HCT116 (cell line): ENCODE results near the gene CAPN5. TPM values are rescaled to one million over a fixed set of nuclear protein-coding genes. Genes with fewer than 3 reads are reported as not detected.

ENCODE experiments used
- ATAC-seq: fragments of 200-7000 bp; cut with Tn5 transposase; 2 replicates; pipeline ENCODE4 v1.9.1; 2020; ENCODE audit warnings: mild to moderate bottlenecking, moderate library complexity
- BruUV-seq: library from RNA; stranded (reverse); fragments of 400-500 nt; replicated peaks from 2 replicates; lab custom pipeline; 2021; lab: Mats Ljungman, UMichigan
- CTCF ChIA-PET: fragments of 300-600 bp; sonication (Branson Sonifier 250); formaldehyde crosslinking; loops from one replicate; lab custom pipeline; 2021; ENCODE audit warnings: antibody characterized with exemption; lab: Charles Lee
- POLR2A ChIA-PET: fragments of 300-600, 350-600 bp; sonication (Branson Sonifier 250); formaldehyde crosslinking; loops from one replicate; lab custom pipeline; 2021; ENCODE audit warnings: antibody characterized with exemption; lab: Charles Lee
- RAD21 ChIA-PET, 2 experiments: fragments of 300-600 bp; sonication (Branson Sonifier 250); formaldehyde crosslinking; loops; one replicate each; lab custom pipeline; 2023; ENCODE audit warnings: low total read pairs in 2 of 2; ENCODE audit not compliant: uncharacterized antibody in 2 of 2, unreplicated experiment in 2 of 2, low non-redundant PET in 1 of 2; lab: Charles Lee
- DNase-seq: peaks from one replicate; pipeline ENCODE4 v3.0.0-alpha.2; 2010; ENCODE audit warnings: low read depth, low spot score
- H2AFZ ChIP-seq: fragments of 200-600 bp; shearing (Covaris generic), sonication (generic); 2 replicates; pipeline ENCODE4 v1.6.1; 2017; ENCODE audit warnings: low read depth, mixed run types, mixed read lengths, antibody characterized with exemption, low read length; ENCODE audit not compliant: poor library complexity, severe bottlenecking
- H3K27ac ChIP-seq: 2 replicates; pipeline ENCODE4 v1.5.1; 2012; ENCODE audit warnings: low read depth, low read length
- H3K27me3 ChIP-seq: fragments of 200-600 bp; sonication (generic); 2 replicates; pipeline ENCODE4 v1.6.1; 2016; ENCODE audit warnings: mixed run types, low read length, mixed read lengths; ENCODE audit not compliant: insufficient read depth
- H3K36me3 ChIP-seq, 2 experiments: fragments of 200-500 bp in 1 of 2; fragments of 200-600 bp in 1 of 2; sonication (Bioruptor generic) in 1 of 2; sonication (generic) in 1 of 2; 2 replicates each; pipeline versions ENCODE4 v1.5.1 to v1.6.1; 2014 to 2016; ENCODE audit warnings: low read length in 2 of 2, inconsistent platforms in 1 of 2, mixed read lengths in 1 of 2, mixed run types in 1 of 2; ENCODE audit not compliant: insufficient read depth in 2 of 2, control insufficient read depth in 1 of 2
- H3K4me1 ChIP-seq, 2 experiments: fragments of 200-600 bp in 1 of 2; sonication (generic) in 1 of 2; 2 replicates each; pipeline versions ENCODE4 v1.5.1 to v1.6.1; 2012 to 2017; ENCODE audit warnings: low read length in 2 of 2, inconsistent platforms in 1 of 2, mild to moderate bottlenecking in 1 of 2, mixed read lengths in 1 of 2, mixed run types in 1 of 2, moderate library complexity in 1 of 2; ENCODE audit not compliant: insufficient read depth in 2 of 2, control insufficient read depth in 1 of 2
- H3K4me2 ChIP-seq: fragments of 200-600 bp; sonication (generic); 2 replicates; pipeline ENCODE4 v1.6.1; 2017; ENCODE audit warnings: mixed run types, low read length, mixed read lengths
- H3K4me3 ChIP-seq, 2 experiments: fragments of 200-600 bp in 1 of 2; sonication (generic) in 1 of 2; replicated peaks in 1 of 2; 2 replicates each; pipeline ENCODE4 v1.5.1; 2011 to 2016; ENCODE audit warnings: low read length in 2 of 2, control low read depth in 1 of 2, low read depth in 1 of 2, mild to moderate bottlenecking in 1 of 2, mixed read lengths in 1 of 2, mixed run types in 1 of 2
- H3K79me2 ChIP-seq: fragments of 200-600 bp; sonication (generic); 2 replicates; pipeline ENCODE4 v1.6.1; 2017; ENCODE audit warnings: mild to moderate bottlenecking, mixed run types, low read length, moderate library complexity, mixed read lengths; ENCODE audit not compliant: insufficient read depth
- H3K9ac ChIP-seq: fragments of 200-600 bp; sonication (generic); 2 replicates; pipeline ENCODE4 v1.6.1; 2016; ENCODE audit warnings: low read length, mixed read lengths
- H3K9me2 ChIP-seq: fragments of 200-600 bp; sonication (generic), shearing (Covaris generic); 2 replicates; pipeline ENCODE4 v1.6.1; 2017; ENCODE audit warnings: mixed run types, mild to moderate bottlenecking, moderate library complexity; ENCODE audit not compliant: insufficient read depth
- H3K9me3 ChIP-seq, 2 experiments: fragments of 200-500 bp in 1 of 2; fragments of 200-600 bp in 1 of 2; sonication (Bioruptor generic) in 1 of 2; sonication (generic) in 1 of 2; 2 replicates each; pipeline ENCODE4 v1.6.1; 2014 to 2017; ENCODE audit warnings: low read length in 2 of 2, mixed read lengths in 2 of 2, inconsistent platforms in 1 of 2, low read depth in 1 of 2, mild to moderate bottlenecking in 1 of 2, mixed run types in 1 of 2, moderate library complexity in 1 of 2; ENCODE audit not compliant: control insufficient read depth in 1 of 2, insufficient read depth in 1 of 2
- H4K20me1 ChIP-seq: fragments of 200-600 bp; sonication (generic), shearing (Covaris generic); 2 replicates; pipeline ENCODE4 v1.6.1; 2017; ENCODE audit warnings: mixed run types, mild to moderate bottlenecking, moderate library complexity; ENCODE audit not compliant: insufficient read depth
- CTCF ChIP-seq, 3 experiments: fragments of 200-600 bp in 1 of 3; sonication (generic) in 1 of 3; IDR thresholded peaks in 2 of 3; conservative IDR thresholded peaks in 1 of 3; 2 replicates each; pipeline ENCODE4 v1.5.1; 2012 to 2017; ENCODE audit warnings: low read depth in 2 of 3, low read length in 2 of 3, antibody characterized with exemption in 1 of 3, borderline replicate concordance in 1 of 3, control low read depth in 1 of 3, mild to moderate bottlenecking in 1 of 3, mixed read lengths in 1 of 3, mixed run types in 1 of 3, moderate library complexity in 1 of 3; ENCODE audit not compliant: insufficient read depth in 1 of 3
- EZH2phosphoT487 ChIP-seq: fragments of 200-600 bp; IDR thresholded peaks from 2 replicates; pipeline ENCODE4 v1.6.1; 2018; ENCODE audit warnings: antibody characterized with exemption, borderline replicate concordance
- RAD21 ChIP-seq: IDR thresholded peaks from 2 replicates; pipeline ENCODE4 v1.6.1; 2012; ENCODE audit warnings: low read depth, mild to moderate bottlenecking
- intact Hi-C: fragments of 100-400 bp; cut with micrococcal nuclease; formaldehyde crosslinking; loops from 2 replicates; pipeline ENCODE4 v1.10.0; 2022
- total RNA-seq: library from RNA; stranded (reverse); gene quantifications from one replicate; pipeline ENCODE4 v1.2.1, GENCODE V29; 2021; ENCODE audit not compliant: unreplicated experiment
- TF ChIP-seq, protein P1 (sequence below): IDR thresholded peaks from 2 replicates; pipeline ENCODE4 v1.6.1; 2011; ENCODE audit warnings: mild to moderate bottlenecking, low read length, moderate library complexity; ENCODE audit not compliant: insufficient replicate concordance; ENCODE audit errors: extremely low read depth

The CAPN5 gene
- total RNA-seq, 1 experiment from 2014 or later: 8.6 TPM

GRCh38 chr11:77115956-77116355 is 49.2 kb downstream of the CAPN5 start:
- Histone ChIP-seq H3K36me3 (no peaks in the 10 kb centered on the region), H3K9me3 (no peaks in the 10 kb centered on the region), H3K27me3 (no peaks in the 10 kb centered on the region), H3K4me1 (peaks cover 5 to 17% of the 10 kb centered on the region in 2 experiments; a peak in 3 of 4 replicates), H3K79me2 (no peaks in the 10 kb centered on the region), H4K20me1 (no peaks in the 10 kb centered on the region), H3K9me2 (no peaks in the 10 kb centered on the region), H3K9ac (no peak overlapping the region), H3K4me3 (no peak overlapping the region), H3K4me2 (no peak overlapping the region), H2AFZ (no peak overlapping the region), H3K27ac (no peak overlapping the region)
- CTCF ChIA-PET: interaction anchor here (1.2 to 1.7 kb wide), 3 partner anchors 11 to 72 kb away, joined by 4 to 8 read pairs (median 8); partner anchors contain the start of gene MYO7A
- RAD21 ChIA-PET: no interaction called here
- no peak for TF ChIP-seq RAD21
- no peak for TF ChIP-seq EZH2phosphoT487
- TF ChIP-seq CTCF (IDR thresholded peaks at IDR 0.05 in 2 of 3, conservative IDR thresholded peaks at IDR 0.05 in 1 of 3; ENCODE audit: borderline replicate concordance in 1 of 3, insufficient read depth in 1 of 3, low read depth in 2 of 3, low read length in 2 of 3): no peak
- no TSS peak for BruUV-seq
- intact Hi-C loops: no loop called here
- DNase-seq (no peak), ATAC-seq (no peak)
- POLR2A ChIA-PET: no interaction called here

GRCh38 chr11:77117492-77117891 is 50.7 kb downstream of the CAPN5 start:
- Histone ChIP-seq H2AFZ (no peak overlapping the region), H3K4me1 (peaks cover 4 to 13% of the 10 kb centered on the region in 2 experiments; a peak in 3 of 4 replicates), H3K36me3 (no peaks in the 10 kb centered on the region), H3K4me3 (no peak overlapping the region), H3K9ac (no peak overlapping the region), H4K20me1 (no peaks in the 10 kb centered on the region), H3K27me3 (no peaks in the 10 kb centered on the region), H3K79me2 (no peaks in the 10 kb centered on the region), H3K27ac (no peak overlapping the region), H3K4me2 (no peak overlapping the region), H3K9me2 (no peaks in the 10 kb centered on the region), H3K9me3 (no peaks in the 10 kb centered on the region)
- POLR2A ChIA-PET: interaction anchor here (0.6 kb wide), 1 partner anchor 11 kb away, joined by 4 read pairs; no protein-coding TSS in a partner anchor
- ATAC-seq (no peak), DNase-seq (no peak)
- TF ChIP-seq, protein P1, sequence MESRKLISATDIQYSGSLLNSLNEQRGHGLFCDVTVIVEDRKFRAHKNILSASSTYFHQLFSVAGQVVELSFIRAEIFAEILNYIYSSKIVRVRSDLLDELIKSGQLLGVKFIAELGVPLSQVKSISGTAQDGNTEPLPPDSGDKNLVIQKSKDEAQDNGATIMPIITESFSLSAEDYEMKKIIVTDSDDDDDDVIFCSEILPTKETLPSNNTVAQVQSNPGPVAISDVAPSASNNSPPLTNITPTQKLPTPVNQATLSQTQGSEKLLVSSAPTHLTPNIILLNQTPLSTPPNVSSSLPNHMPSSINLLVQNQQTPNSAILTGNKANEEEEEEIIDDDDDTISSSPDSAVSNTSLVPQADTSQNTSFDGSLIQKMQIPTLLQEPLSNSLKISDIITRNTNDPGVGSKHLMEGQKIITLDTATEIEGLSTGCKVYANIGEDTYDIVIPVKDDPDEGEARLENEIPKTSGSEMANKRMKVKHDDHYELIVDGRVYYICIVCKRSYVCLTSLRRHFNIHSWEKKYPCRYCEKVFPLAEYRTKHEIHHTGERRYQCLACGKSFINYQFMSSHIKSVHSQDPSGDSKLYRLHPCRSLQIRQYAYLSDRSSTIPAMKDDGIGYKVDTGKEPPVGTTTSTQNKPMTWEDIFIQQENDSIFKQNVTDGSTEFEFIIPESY: no peak
- no peak for TF ChIP-seq EZH2phosphoT487
- CTCF ChIA-PET: interaction anchor here (1.0 kb wide), 1 partner anchor 9 kb away, joined by 4 read pairs; no protein-coding TSS in a partner anchor
- RAD21 ChIA-PET: interaction anchor here in 1 of 2 experiments (0.6 kb wide), 1 partner anchor 11 kb away, joined by 4 read pairs; no protein-coding TSS in a partner anchor
- no TSS peak for BruUV-seq
- intact Hi-C loops: no loop called here
